Activated CD8-positive, alpha-beta T cell treated with anti-CD3 and anti-CD28 coated beads for 36 hours (primary cell): ENCODE results near the gene IL1R1. TPM values are rescaled to one million over a fixed set of nuclear protein-coding genes. Genes with fewer than 3 reads are reported as not detected.

Experiments used
- ATAC-seq: fragments of 200-7000 bp; cut with Tn5 transposase; one replicate; pipeline ENCODE4 v1.10.0; 2021; ENCODE audit warnings: mild to moderate bottlenecking, moderate library complexity
- CTCF ChIA-PET: fragments of 350-600 bp; sonication (Branson Sonifier 250); formaldehyde crosslinking; loops from one replicate; lab custom pipeline; 2021; ENCODE audit warnings: antibody characterized with exemption; lab: Charles Lee
- POLR2A ChIA-PET: fragments of 350-600 bp; sonication (Branson Sonifier 250); formaldehyde crosslinking; loops from one replicate; lab custom pipeline; 2021; ENCODE audit warnings: antibody characterized with exemption; lab: Charles Lee
- DNase-seq: peaks from one replicate; pipeline ENCODE4 v3.0.0-alpha.2; 2020
- H3K27ac Mint-ChIP-seq: one replicate; pipeline ENCODE4 v1.8.0; 2021; ENCODE audit warnings: mild to moderate bottlenecking, mixed read lengths
- H3K27me3 Mint-ChIP-seq: one replicate; pipeline ENCODE4 v1.8.0; 2021; ENCODE audit warnings: mixed read lengths
- H3K36me3 Mint-ChIP-seq: one replicate; pipeline ENCODE4 v1.8.0; 2021; ENCODE audit warnings: low read depth, mixed read lengths
- H3K4me1 Mint-ChIP-seq: one replicate; pipeline ENCODE4 v1.8.0; 2021; ENCODE audit warnings: low read depth, mixed read lengths
- H3K4me3 Mint-ChIP-seq: one replicate; pipeline ENCODE4 v1.8.0; 2021; ENCODE audit warnings: mild to moderate bottlenecking, moderate library complexity, mixed read lengths
- H3K9me3 Mint-ChIP-seq: one replicate; pipeline ENCODE4 v1.8.0; 2021; ENCODE audit warnings: mixed read lengths
- intact Hi-C: fragments of 100-400 bp; cut with micrococcal nuclease; formaldehyde crosslinking; loops from one replicate; pipeline ENCODE4 v1.10.0; 2022
- total RNA-seq, 2 experiments: library from RNA; stranded (reverse); gene quantifications; one replicate each; pipeline ENCODE4 v1.2.3, GENCODE V29; 2021
- TF ChIP-seq, protein P1 (sequence below): fragments of 200-600 bp; IDR thresholded peaks from one replicate; pipeline ENCODE4 v1.8.0; 2022; ENCODE audit warnings: antibody characterized with exemption, mild to moderate bottlenecking

Gene IL1R1
- total RNA-seq, 2 experiments from 2014 or later, result 0.63 to 0.68 TPM

GRCh38 chr2:102142829-102143449, 393 bp downstream of the IL1R1 start:
- Mint-ChIP-seq H3K27me3 (peaks cover 28% of the 10 kb centered on the region), H3K4me3 (peak overlapping the region; percentile 39), H3K9me3 (peaks cover 48% of the 10 kb centered on the region), H3K36me3 (peaks cover 32% of the 10 kb centered on the region), H3K27ac (no peak overlapping the region), H3K4me1 (peaks cover 39% of the 10 kb centered on the region)
- TF ChIP-seq, protein P1, sequence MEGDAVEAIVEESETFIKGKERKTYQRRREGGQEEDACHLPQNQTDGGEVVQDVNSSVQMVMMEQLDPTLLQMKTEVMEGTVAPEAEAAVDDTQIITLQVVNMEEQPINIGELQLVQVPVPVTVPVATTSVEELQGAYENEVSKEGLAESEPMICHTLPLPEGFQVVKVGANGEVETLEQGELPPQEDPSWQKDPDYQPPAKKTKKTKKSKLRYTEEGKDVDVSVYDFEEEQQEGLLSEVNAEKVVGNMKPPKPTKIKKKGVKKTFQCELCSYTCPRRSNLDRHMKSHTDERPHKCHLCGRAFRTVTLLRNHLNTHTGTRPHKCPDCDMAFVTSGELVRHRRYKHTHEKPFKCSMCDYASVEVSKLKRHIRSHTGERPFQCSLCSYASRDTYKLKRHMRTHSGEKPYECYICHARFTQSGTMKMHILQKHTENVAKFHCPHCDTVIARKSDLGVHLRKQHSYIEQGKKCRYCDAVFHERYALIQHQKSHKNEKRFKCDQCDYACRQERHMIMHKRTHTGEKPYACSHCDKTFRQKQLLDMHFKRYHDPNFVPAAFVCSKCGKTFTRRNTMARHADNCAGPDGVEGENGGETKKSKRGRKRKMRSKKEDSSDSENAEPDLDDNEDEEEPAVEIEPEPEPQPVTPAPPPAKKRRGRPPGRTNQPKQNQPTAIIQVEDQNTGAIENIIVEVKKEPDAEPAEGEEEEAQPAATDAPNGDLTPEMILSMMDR, result no peak
- ChIA-PET POLR2A (interaction anchor here (0.6 to 1.1 kb wide), 3 partner anchors 23 to 241 kb away, joined by 3 to 4 read pairs (median 3); no protein-coding TSS in a partner anchor), CTCF (interaction anchor here (0.7 to 2.0 kb wide), 6 partner anchors 10 to 136 kb away, joined by 3 to 13 read pairs (median 4); no protein-coding TSS in a partner anchor)
- DNase-seq (peak; percentile 13), ATAC-seq (peak; percentile 21)
- intact Hi-C loops, result no loop called here

GRCh38 chr2:102143450-102143985, 972 bp downstream of the IL1R1 start:
- Mint-ChIP-seq H3K27ac (no peak overlapping the region), H3K36me3 (peaks cover 31% of the 10 kb centered on the region), H3K27me3 (peaks cover 28% of the 10 kb centered on the region), H3K4me3 (peak overlapping the region; percentile 39), H3K4me1 (peaks cover 39% of the 10 kb centered on the region), H3K9me3 (peaks cover 49% of the 10 kb centered on the region)
- no peak for DNase-seq
- ChIA-PET POLR2A (no interaction called here), CTCF (interaction anchor here (0.7 to 1.1 kb wide), 2 partner anchors 23 to 106 kb away, joined by 3 read pairs; no protein-coding TSS in a partner anchor)
- intact Hi-C loops, result no loop called here
- no peak for ATAC-seq
- TF ChIP-seq, protein P1, result no peak

- no peak for ATAC-seq
- intact Hi-C loops, result no loop called here
- ChIA-PET CTCF (interaction anchor here (1.5 kb wide), 1 partner anchor 96 kb away, joined by 4 read pairs; no protein-coding TSS in a partner anchor), POLR2A (no interaction called here)
- Mint-ChIP-seq H3K9me3 (peaks cover 54% of the 10 kb centered on the region), H3K27ac (no peak overlapping the region), H3K4me3 (no peak overlapping the region), H3K27me3 (peaks cover 28% of the 10 kb centered on the region), H3K4me1 (peaks cover 35% of the 10 kb centered on the region), H3K36me3 (peaks cover 33% of the 10 kb centered on the region)
- TF ChIP-seq, protein P1, result no peak
- DNase-seq, result no peak
These were observed 1.6 kb downstream of the IL1R1 start for GRCh38 chr2:102144128-102144527.

GRCh38 chr2:102145107-102145506, 2.6 kb downstream of the IL1R1 start:
- intact Hi-C loops, result no loop called here
- DNase-seq, result no peak
- TF ChIP-seq, protein P1, result no peak
- ChIA-PET CTCF (interaction anchor here (1.1 to 1.5 kb wide), 2 partner anchors 15 to 95 kb away, joined by 3 to 4 read pairs; no protein-coding TSS in a partner anchor), POLR2A (no interaction called here)
- H3K4me3 Mint-ChIP-seq, result no peak overlapping the region
- H3K36me3 Mint-ChIP-seq, result peaks cover 33% of the 10 kb centered on the region
- peaks cover 28% of the 10 kb centered on the region for H3K27me3 Mint-ChIP-seq
- H3K9me3 Mint-ChIP-seq, result peaks cover 57% of the 10 kb centered on the region
- H3K27ac Mint-ChIP-seq, result no peak overlapping the region
- peaks cover 27% of the 10 kb centered on the region for H3K4me1 Mint-ChIP-seq
- no peak for ATAC-seq

- intact Hi-C loops, result no loop called here
- DNase-seq (no peak), ATAC-seq (no peak)
- Mint-ChIP-seq H3K9me3 (peaks cover 57% of the 10 kb centered on the region), H3K4me3 (no peak overlapping the region), H3K36me3 (peaks cover 33% of the 10 kb centered on the region), H3K27me3 (peaks cover 24% of the 10 kb centered on the region), H3K4me1 (peaks cover 27% of the 10 kb centered on the region), H3K27ac (no peak overlapping the region)
- CTCF ChIA-PET, result interaction anchor here (0.6 to 1.5 kb wide), 2 partner anchors 20 to 94 kb away, joined by 3 to 4 read pairs; no protein-coding TSS in a partner anchor
- TF ChIP-seq, protein P1, result no peak
- POLR2A ChIA-PET, result no interaction called here
These were observed 3.4 kb downstream of the IL1R1 start for GRCh38 chr2:102145934-102146333.
